Stimulated activated CD4-positive, alpha-beta T cell treated with anti-CD3 and anti-CD28 coated beads, TNF-alpha, amount 100 ng/mL, for 48 hours (primary cell): ENCODE results near the gene ZBTB42.
"Not testable (repeated sequence)": the region's sequence is repeated elsewhere in the genome, so short reads cannot be mapped to it uniquely, and the experiment has no call there.

Experiments
- DNase-seq, 3 donors: peaks; one replicate each; pipeline ENCODE4 v3.0.0-alpha.2; 2020; ENCODE audit warnings: low read depth in 3 of 3

Gene ZBTB42

DNA sequence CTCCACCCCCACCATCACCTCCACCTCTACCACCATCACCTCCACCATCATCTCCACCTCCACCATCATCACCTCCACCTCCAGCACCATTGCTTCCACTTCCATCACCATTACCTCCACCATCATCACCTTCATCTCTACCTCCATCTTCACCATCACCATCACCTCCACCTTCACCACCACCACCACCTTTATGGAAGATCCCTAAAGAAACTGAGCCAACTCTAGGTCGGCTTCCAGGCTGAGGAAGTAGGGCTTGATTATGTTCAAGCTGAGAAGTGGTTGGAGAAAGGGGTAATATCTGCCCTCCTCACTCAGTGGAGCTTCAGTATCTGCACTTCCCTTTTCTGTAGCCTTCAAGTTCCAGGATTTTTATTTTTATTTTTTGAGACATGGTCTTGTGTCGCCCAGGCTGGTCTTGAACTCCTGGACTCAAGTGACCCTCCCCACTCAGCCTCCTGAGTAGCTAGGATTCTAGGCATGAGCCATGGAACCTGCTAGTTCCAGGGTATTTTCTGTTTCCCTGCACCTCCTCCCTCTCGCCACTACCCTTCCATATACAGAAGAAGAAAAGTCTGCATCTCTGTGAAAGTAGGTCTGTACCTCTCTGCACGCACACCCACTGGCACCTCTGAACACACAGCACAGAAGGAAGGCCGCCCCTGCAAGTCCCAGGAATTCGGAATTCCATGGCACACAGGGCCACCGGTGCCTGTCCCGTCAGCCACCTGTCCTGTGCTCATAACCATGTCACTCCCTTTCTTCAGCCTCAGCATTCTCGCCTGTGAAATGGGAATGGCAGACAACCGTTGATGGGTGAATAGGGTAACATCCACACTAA lies 5.9 kb downstream of the ZBTB42 start:
- DNase-seq = no peak

DNA sequence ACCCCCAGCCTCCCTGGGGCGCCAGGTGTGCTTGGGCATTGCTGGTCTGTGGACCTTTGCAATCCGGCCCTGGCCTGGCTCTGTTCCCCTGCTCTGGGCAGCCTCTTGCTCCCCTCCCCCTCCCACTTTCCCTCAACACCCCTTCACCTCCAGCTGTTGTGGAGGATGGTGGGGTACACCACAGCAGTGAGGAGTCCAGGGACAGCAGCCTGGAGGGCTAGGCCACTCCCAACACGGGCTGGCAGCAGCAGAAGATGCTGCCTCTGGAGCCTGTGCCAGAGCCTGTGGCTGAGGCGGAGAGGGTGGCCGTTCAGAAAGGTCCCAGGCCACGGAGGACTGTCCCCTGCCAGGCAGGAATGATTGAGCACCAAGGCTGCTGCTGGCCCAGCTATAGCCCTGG lies 7.6 kb downstream of the ZBTB42 start:
- no peak for DNase-seq

DNA sequence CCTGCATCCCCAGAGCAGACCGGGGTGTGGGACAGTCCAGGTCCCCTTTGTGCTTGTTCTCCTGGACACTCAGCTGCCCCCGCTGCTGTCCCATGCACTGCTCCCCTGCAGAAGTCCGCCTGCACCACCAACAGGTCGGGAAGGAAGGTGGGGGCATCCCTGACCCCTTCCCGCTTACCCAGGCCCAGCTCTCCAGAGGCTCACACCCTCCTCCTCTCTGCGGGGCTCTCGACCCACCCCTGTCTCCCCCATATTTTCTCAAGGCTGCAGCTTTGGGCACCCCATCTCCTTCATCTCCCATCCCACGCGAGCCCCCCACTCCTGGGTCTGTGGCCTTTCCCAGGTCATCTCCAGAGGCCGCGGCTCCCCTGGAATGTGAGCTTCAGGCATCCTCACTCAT lies 9.4 kb downstream of the ZBTB42 start:
- DNase-seq = no peak

DNA sequence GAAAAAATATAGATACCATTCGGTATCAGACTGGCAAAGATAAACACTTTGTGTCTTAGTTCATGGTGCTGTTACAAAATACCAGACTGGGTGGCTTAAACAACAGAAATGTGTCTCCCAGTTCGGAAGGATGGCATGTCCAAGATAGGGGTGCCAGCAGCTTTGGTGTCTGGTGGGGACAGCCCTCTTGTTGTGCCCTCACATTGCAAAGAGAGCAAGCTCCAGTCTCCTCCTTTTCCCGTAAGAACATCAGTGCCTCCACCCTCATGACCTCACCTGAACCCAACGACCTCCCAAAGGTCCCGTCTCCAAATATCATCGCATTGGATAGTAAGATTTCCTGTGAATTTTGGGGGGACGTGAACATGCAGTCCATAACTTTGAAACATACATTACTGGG lies 12.4 kb downstream of the ZBTB42 start:
- DNase-seq = no peak

- not testable (repeated sequence) for DNase-seq
These were observed 13.8 kb downstream of the ZBTB42 start for GRCh38 chr14:104814701-104815100.

GRCh38 chr14:104816616-104816884 lies 15.6 kb downstream of the ZBTB42 start:
- DNase-seq = no peak

GRCh38 chr14:104817930-104818713 lies 17.2 kb downstream of the ZBTB42 start:
- no peak for DNase-seq

DNA sequence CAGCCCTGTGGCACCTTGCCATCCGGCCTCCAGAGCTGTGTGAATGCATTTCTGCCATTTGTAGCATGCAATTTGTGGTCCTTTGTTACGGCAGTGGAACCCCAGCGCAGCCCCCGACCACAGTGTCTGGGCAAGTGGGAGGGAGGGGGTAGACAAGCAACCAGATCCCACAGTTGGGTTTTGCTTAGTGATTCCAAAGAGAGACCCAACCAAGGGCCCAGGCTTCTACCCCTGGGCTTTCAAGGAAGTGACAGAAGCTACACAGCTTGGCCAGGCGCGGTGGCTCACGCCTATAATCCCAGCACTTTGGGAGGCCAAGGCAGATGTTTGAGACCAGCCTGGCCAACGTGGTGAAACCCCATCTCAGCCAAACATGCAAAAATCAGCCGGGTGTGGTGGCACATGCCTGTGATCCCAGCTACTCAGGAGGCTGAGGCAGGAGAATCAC lies 17.8 kb downstream of the ZBTB42 start:
- no peak for DNase-seq

GRCh38 chr14:104819361-104819781 lies 18.5 kb downstream of the ZBTB42 start:
- DNase-seq = no peak

- no peak for DNase-seq
These were observed 19.8 kb downstream of the ZBTB42 start for GRCh38 chr14:104820669-104821228.

DNA sequence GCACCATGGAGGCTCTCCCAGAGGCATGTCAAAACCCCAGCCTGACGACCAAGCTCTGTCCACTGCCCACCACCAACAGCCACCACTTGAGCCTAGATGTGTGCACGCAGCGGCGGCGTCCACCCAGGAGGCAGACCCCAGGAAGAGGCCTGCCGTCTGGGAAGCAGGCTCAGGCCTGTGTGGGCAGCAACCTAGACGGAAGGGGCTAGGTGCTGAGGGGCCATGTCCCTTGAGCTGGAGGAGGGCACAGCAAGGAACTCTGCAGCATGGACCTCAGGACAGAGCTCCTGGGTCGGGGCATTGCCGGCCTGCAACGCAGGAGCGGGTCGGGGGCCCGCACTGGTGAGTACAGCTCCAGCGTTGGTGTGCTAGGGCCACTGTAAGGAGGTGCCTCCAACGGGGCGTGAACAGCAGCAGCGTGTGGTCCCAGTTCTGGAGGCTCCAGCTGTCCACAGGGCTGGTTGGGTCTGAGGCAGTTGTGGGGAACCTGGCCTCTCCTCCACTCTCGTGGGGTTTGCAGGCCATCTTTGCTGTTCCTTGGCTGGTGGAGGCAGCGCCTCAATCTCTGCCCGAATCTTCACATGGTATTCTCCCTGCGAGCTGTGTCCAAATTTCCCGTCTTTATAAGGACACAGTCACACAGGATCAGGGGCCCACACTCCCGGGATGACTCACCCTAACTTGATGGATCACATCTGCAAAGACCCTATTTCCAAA lies 20.5 kb downstream of the ZBTB42 start:
- DNase-seq = no peak

DNA sequence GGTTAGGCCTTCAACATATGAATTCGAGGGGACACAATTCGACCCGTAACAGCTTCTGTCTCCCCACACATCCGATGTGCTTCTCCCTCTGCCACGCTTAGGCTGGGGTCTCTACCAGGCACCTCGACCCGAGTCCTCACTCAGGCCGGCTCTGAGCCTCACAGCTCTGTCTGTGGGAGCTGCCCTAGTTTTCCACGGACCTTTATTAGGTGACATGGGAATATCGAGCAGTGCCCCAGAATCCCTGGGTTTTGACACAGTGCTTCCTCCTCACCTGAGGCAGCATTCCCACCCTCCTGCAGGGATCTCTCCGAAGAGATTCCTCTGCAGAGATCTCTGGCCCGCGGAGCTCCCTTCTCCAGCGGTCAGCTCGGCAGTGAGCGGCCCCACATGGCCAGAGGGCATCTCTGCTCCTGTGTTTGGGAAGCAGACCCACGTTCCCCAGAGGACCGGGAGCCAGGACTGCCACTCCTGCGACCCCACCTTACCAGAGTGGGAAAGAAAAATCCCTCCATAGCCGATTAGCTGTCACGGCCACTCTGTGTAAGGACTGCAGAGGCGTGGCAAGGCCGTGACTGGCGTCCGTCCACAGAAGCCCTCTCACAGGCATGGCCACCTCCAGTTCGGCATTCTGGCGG lies 21.2 kb downstream of the ZBTB42 start:
- no peak for DNase-seq

DNA sequence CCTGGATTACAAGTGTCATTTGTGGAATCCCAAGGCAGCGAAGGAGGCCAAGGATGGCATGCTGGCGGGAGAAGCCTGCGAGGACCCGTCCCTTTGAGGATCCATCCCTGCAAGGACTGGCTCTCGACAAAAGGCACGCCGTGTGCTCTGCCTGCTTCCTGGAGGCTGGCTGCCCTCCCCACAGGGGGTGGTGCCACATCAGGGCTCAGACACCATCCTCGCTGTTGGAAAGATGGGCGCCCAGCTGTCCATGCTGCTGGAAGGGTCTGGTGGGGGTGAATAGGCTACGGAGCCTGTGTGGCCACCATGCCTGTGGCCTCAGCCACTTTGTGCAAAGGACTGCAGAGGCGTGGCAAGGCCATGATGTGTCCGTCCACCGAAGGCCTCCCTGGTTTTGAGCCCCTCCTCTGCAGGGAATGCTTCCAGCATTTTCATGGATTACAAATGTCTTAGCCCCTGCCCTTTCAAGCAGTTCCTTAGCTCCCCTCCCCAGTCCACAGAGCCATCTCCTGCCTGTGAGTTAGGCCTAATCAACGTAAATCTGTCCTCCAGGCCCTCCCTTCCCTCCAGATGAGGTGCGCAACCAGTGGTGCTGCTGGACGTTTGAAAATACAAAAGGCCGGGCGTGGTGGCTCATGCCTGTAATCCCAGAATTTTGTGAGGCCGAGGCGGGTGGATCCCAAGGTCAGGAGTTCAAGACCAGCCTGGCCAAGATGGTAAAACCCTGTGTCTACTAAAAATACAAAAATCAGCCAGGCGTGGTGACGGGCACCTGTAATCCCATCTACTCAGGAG lies 22.1 kb downstream of the ZBTB42 start:
- DNase-seq = no peak

DNA sequence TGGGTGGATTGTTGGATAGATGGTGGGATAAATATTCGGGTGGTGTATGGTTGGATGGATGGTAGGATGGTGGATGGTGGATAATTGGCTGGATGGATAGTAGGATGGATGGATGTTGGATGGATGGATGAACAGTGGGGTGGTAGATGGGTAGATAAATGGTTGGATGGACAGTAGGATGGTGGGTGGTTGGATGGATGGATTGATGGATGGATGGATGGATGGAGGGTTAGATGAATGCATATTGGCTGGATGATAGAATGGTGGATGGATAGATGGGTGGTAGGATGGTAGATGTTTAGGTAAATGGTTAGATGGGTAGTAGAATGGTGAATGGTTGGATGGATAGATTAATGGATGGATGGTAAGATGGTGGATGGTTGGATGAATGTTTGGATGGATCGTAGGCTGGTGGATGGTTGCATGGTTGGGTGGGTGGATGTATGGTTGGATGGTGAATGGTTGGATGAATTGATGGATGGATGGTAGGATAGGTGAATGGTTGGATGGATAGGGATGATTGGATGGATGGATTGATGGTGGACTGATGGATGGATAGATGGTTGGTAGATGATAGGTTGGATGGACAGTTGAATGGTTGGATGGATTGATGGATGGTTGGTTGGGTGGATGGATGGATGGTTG lies 23.6 kb downstream of the ZBTB42 start:
- no peak for DNase-seq

GRCh38 chr14:104826189-104826860 lies 25.4 kb downstream of the ZBTB42 start:
- DNase-seq = peak; percentile 84 to 94 (median 94)

GRCh38 chr14:104826861-104827176 lies 25.9 kb downstream of the ZBTB42 start:
- DNase-seq = no peak

DNA sequence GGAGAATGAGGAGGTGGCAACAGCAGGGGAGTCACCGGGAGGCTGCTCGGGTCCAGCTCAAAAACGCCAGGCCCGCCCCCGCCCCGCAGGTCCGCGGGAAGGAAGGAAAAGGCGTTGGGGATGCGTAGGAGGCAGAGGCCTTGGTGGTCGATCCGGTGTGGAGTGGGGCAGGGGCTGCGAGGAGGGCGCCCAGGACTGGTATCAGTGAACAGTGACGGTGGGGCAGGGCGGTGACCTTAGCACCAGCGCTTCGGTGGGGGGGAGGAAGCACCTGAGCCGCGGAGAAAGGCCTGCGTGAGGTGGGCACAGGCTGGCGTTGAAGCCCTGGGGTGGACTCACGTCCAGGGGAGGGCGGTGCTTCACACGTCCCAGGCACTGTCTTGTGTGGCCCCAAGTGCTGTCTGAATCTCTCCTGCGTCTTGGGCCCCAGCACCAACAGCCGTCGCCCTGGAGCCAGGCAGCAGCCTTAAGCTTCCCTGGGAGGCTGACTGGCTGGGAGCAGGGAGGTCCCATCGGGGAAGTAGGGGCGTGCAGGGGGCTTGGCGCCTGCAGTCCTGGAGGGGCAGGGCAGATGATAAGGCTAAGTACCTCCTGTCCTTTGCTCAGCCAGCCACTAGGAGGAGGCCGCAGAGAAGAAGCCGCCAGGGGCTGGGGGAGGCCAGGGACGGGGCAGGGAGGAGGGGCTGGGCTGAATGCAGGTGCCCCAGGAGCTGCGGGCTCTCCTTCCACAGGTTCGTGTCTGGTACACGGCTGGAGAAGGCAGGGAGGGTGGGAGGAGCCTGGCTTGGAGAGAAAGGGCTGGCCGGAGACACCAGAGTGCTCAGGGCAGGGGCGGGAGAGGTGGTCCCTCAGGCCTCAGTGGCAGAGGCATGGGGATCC lies 26.5 kb downstream of the ZBTB42 start:
- peak in 2 of 3 donors; percentile 36 to 52 for DNase-seq

DNA sequence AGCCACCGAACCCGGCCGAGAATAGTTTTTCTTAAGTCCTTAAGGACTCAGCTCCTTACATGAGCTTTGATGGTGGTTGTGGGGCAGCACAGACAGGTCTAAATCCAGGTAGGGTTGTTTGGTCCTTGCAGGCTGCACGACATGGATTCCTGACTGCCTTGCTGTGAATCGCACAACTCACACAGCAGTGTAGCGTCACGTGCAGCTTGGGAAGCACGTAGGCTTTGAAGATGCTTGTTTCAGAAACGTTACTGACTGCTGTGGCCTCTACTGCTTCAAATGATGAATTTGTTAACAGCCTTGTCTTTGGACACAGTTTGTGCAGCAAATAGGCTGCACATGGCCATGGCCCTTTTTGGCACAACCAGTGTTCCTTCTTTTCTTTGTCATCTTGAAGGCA lies 29.9 kb downstream of the ZBTB42 start:
- no peak for DNase-seq
